LNCAP (cell line): ENCODE measurements around the gene ITGB1BP1.

Source experiments
- CTCF ChIP-seq: fragments of 450-650 bp; IDR thresholded peaks from 2 replicates; pipeline ENCODE4 v1.5.1; 2017; ENCODE audit warnings: mild to moderate bottlenecking

ITGB1BP1 gene

GRCh38 chr2:9397201-9397600, 26.1 kb downstream of the ITGB1BP1 start:
- TF ChIP-seq CTCF = no peak

- TF ChIP-seq CTCF = no peak
Measured at GRCh38 chr2:9394816-9395215, 28.5 kb downstream of the ITGB1BP1 start.

- no peak for TF ChIP-seq CTCF
Measured at GRCh38 chr2:9392898-9393765, 30.2 kb downstream of the ITGB1BP1 start.

GRCh38 chr2:9391961-9392720, 31.2 kb downstream of the ITGB1BP1 start:
- TF ChIP-seq CTCF = no peak

GRCh38 chr2:9390991-9391390, 32.3 kb downstream of the ITGB1BP1 start:
- no peak for TF ChIP-seq CTCF

GRCh38 chr2:9390151-9390850, 33.0 kb downstream of the ITGB1BP1 start:
- TF ChIP-seq CTCF = no peak
